ENCODE results near the gene ANKS3. TPM values are rescaled to one million over a fixed set of nuclear protein-coding genes. Genes with fewer than 3 reads are reported as not detected.

ANKS3 gene
- total and polyA plus RNA-seq, 10 of the 15 experiments (the other 5 are each of a cell fraction or from before 2014, with no cell fraction given), result 0.29 to 14.2 (median 8.5) TPM

DNA sequence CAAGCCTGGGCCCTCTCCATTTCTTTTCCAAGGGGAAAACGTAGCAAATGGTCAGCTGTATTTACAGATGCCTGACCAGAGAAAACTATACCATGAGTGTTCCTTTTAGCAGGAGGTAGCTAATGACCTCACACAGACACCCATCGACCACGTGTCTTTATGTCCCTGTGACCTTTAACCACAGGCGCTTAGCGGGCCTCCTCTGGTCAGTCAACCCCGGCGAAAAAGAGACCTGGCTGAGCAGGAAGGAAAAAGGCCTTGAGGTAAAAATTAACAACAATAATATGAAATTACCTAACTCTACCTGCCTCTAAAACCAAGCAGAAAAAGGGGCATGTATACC lies 31.6 kb downstream of the ANKS3 start:
- no peak for FAIRE-seq
- no peaks in the 10 kb centered on the region for H3K4me1 ChIP-seq (ENCODE audit: control insufficient read depth, insufficient read depth, low read length)
- H3K27me3 ChIP-seq (replicated peaks in 1 of 2; ENCODE audit: control insufficient read depth in 2 of 2, insufficient read depth in 2 of 2, low read length in 1 of 2), result no peaks in the 10 kb centered on the region
- WGBS (ENCODE audit: insufficient coverage, insufficient replicate concordance, low lambda C conversion rate, missing lambda C conversion rate), result 77% methylated on average over 7 of the region's 7 CpGs
- no peaks in the 10 kb centered on the region for H3K79me2 ChIP-seq (ENCODE audit: control insufficient read depth, insufficient read depth, low read length)
- H4K20me1 ChIP-seq (ENCODE audit: control insufficient read depth, insufficient read depth), result no peaks in the 10 kb centered on the region
- no peak for DNase-seq (ENCODE audit: low read depth, low spot score)
- ChIA-PET SMC1A (ENCODE audit: uncharacterized antibody, unreplicated experiment) (no interaction called here), POLR2A (no interaction called here), RAD21 (ENCODE audit: unreplicated experiment) (no interaction called here), CTCF (no interaction called here)
- H2AFZ ChIP-seq (ENCODE audit: control insufficient read depth, low read depth, low read length), result no peak overlapping the region
- H3K27ac ChIP-seq (ENCODE audit: control insufficient read depth, insufficient read depth), result no peak overlapping the region
- BruUV-seq (replicated peaks), result no TSS peak
- in situ Hi-C loops (cut with MboI) (no loop called here), intact Hi-C loops (cut with micrococcal nuclease; ENCODE audit: unreplicated experiment) (no loop called here)
- TF ChIP-seq NR2F1 (conservative IDR thresholded peaks at IDR 0.05) (peak; percentile 64), RFX5 (IDR thresholded peaks at IDR 0.05; ENCODE audit: low read depth, low read length) (no peak), RUNX3 (IDR thresholded peaks at IDR 0.05; ENCODE audit: low read length) (peak; percentile 22; the same call in 1 of the 2 replicates)
- TF ChIP-seq, protein P1, sequence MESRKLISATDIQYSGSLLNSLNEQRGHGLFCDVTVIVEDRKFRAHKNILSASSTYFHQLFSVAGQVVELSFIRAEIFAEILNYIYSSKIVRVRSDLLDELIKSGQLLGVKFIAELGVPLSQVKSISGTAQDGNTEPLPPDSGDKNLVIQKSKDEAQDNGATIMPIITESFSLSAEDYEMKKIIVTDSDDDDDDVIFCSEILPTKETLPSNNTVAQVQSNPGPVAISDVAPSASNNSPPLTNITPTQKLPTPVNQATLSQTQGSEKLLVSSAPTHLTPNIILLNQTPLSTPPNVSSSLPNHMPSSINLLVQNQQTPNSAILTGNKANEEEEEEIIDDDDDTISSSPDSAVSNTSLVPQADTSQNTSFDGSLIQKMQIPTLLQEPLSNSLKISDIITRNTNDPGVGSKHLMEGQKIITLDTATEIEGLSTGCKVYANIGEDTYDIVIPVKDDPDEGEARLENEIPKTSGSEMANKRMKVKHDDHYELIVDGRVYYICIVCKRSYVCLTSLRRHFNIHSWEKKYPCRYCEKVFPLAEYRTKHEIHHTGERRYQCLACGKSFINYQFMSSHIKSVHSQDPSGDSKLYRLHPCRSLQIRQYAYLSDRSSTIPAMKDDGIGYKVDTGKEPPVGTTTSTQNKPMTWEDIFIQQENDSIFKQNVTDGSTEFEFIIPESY (IDR thresholded peaks at IDR 0.05), result peak; percentile 78; the same call in 1 of the 2 replicates
- no peak overlapping the region for H3K4me2 ChIP-seq (ENCODE audit: control insufficient read depth, insufficient read depth)
- no peak overlapping the region for H3K9ac ChIP-seq (ENCODE audit: control insufficient read depth, insufficient read depth, low read length)
- H3K4me3 ChIP-seq, result no peak overlapping the region
- no peak; the same call in 1 of the 3 replicates for ATAC-seq
- H3K9me3 ChIP-seq (replicated peaks; ENCODE audit: control insufficient read depth, insufficient read depth, low read length), result no peaks in the 10 kb centered on the region
- peaks cover 8 to 31% of the 10 kb centered on the region in 2 experiments; a peak in 3 of 4 replicates for H3K36me3 ChIP-seq (ENCODE audit: control insufficient read depth in 2 of 2, insufficient read depth in 2 of 2, low read length in 1 of 2)

DNA sequence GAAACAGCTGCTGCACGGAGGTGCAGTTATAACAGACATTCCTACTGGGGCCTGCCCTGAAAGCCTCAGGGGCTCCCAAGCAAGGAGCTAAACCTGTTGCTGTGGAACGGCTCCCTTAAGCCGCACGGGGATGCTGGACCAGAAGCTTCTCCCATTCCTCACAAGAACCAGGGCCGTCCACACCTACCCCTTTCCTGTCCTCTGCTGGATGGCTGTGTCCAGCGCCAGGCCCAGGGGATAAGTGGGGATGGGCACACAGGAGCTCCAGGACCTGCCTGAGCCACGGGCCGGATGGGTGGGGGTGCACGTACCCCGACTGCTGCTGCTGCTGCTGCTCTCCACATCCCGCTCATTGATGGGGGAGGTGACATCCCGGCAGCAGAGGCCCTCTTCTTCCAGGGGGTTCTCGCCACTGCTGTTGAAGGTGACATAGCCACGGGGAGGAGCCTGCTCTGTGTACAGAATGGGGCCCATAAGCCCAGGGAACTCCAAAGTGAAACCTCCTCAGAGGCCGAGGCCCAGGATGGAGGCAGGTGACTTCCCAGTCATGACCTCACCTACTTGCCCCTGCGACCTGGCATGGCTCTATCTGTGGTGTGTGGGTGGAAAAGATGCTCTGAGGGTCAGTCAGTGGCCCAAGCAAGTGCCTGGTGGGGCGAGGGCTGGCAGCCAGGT lies 32.1 kb downstream of the ANKS3 start:
- intact Hi-C loops (cut with micrococcal nuclease; ENCODE audit: unreplicated experiment), result no loop called here
- H3K36me3 ChIP-seq (ENCODE audit: control insufficient read depth in 2 of 2, insufficient read depth in 2 of 2, low read length in 1 of 2), result peaks cover 8 to 35% of the 10 kb centered on the region in 2 experiments; a peak in 3 of 4 replicates

More for the DNA sequence above, 32.1 kb downstream of the ANKS3 start:
- ChIA-PET CTCF (no interaction called here), SMC1A (ENCODE audit: uncharacterized antibody, unreplicated experiment) (no interaction called here), POLR2A (no interaction called here), RAD21 (ENCODE audit: unreplicated experiment) (no interaction called here)
- WGBS (ENCODE audit: insufficient coverage, insufficient replicate concordance, low lambda C conversion rate, missing lambda C conversion rate), result 80% methylated on average over 17 of the region's 17 CpGs
- H3K79me2 ChIP-seq (ENCODE audit: control insufficient read depth, insufficient read depth, low read length), result no peaks in the 10 kb centered on the region
- no peaks in the 10 kb centered on the region for H4K20me1 ChIP-seq (ENCODE audit: control insufficient read depth, insufficient read depth)
- H3K4me1 ChIP-seq (ENCODE audit: control insufficient read depth, insufficient read depth, low read length), result no peaks in the 10 kb centered on the region
- FAIRE-seq, result no peak
- BruUV-seq (replicated peaks), result no TSS peak
- no peak overlapping the region for H3K4me3 ChIP-seq
- no peak overlapping the region for H2AFZ ChIP-seq (ENCODE audit: control insufficient read depth, low read depth, low read length)
- in situ Hi-C loops (cut with MboI), result no loop called here
- no peak for DNase-seq (ENCODE audit: low read depth, low spot score)
- TF ChIP-seq HCFC1 (IDR thresholded peaks at IDR 0.05; ENCODE audit: low read length) (no peak), MTA3 (IDR thresholded peaks at IDR 0.05; ENCODE audit: borderline replicate concordance, low read length) (no peak), SIX5 (IDR thresholded peaks at IDR 0.05; ENCODE audit: low read depth, low read length, severe bottlenecking) (no peak), POLR2A (IDR thresholded peaks at IDR 0.05; ENCODE audit: low read depth, low read length) (peak; percentile 45; the same call in 1 of the 2 replicates), IKZF1 (conservative IDR thresholded peaks at IDR 0.05) (no peak), NFYB (IDR thresholded peaks at IDR 0.05; ENCODE audit: insufficient read depth, low read depth, low read length) (no peak), EGR1 (IDR thresholded peaks at IDR 0.05; ENCODE audit: borderline replicate concordance in 1 of 2, low read depth in 2 of 2, low read length in 2 of 2) (no peak)
- TF ChIP-seq, protein P2, sequence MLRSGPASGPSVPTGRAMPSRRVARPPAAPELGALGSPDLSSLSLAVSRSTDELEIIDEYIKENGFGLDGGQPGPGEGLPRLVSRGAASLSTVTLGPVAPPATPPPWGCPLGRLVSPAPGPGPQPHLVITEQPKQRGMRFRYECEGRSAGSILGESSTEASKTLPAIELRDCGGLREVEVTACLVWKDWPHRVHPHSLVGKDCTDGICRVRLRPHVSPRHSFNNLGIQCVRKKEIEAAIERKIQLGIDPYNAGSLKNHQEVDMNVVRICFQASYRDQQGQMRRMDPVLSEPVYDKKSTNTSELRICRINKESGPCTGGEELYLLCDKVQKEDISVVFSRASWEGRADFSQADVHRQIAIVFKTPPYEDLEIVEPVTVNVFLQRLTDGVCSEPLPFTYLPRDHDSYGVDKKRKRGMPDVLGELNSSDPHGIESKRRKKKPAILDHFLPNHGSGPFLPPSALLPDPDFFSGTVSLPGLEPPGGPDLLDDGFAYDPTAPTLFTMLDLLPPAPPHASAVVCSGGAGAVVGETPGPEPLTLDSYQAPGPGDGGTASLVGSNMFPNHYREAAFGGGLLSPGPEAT (IDR thresholded peaks at IDR 0.05; ENCODE audit: low read depth), result no peak
- no peaks in the 10 kb centered on the region for H3K9me3 ChIP-seq (replicated peaks; ENCODE audit: control insufficient read depth, insufficient read depth, low read length)
- no peaks in the 10 kb centered on the region for H3K27me3 ChIP-seq (replicated peaks in 1 of 2; ENCODE audit: control insufficient read depth in 2 of 2, insufficient read depth in 2 of 2, low read length in 1 of 2)
- no peak overlapping the region for H3K27ac ChIP-seq (ENCODE audit: control insufficient read depth, insufficient read depth)
- H3K4me2 ChIP-seq (ENCODE audit: control insufficient read depth, insufficient read depth), result no peak overlapping the region
- no peak overlapping the region for H3K9ac ChIP-seq (ENCODE audit: control insufficient read depth, insufficient read depth, low read length)
- ATAC-seq, result no peak
